BLaER1 (cell line): ENCODE results near the gene RPL11.

ENCODE experiments used
- H3K27ac ChIP-seq: shearing (Covaris generic); formaldehyde crosslinking; 2 replicates; pipeline ENCODE4 v1.8.1; 2022
- H3K27me3 ChIP-seq: shearing (Covaris generic); formaldehyde crosslinking; 2 replicates; pipeline ENCODE4 v1.8.1; 2022
- H3K36me3 ChIP-seq: shearing (Covaris generic); formaldehyde crosslinking; 2 replicates; pipeline ENCODE4 v1.8.1; 2022
- H3K4me1 ChIP-seq: shearing (Covaris generic); formaldehyde crosslinking; 2 replicates; pipeline ENCODE4 v1.8.1; 2022
- H3K4me2 ChIP-seq: shearing (Covaris generic); formaldehyde crosslinking; 2 replicates; pipeline ENCODE4 v1.8.1; 2022
- H3K4me3 ChIP-seq: shearing (Covaris generic); formaldehyde crosslinking; 2 replicates; pipeline ENCODE4 v1.8.1; 2022
- H3K9ac ChIP-seq: shearing (Covaris generic); formaldehyde crosslinking; 2 replicates; pipeline ENCODE4 v1.8.1; 2022
- H3K9me3 ChIP-seq: shearing (Covaris generic); formaldehyde crosslinking; 2 replicates; pipeline ENCODE4 v1.8.1; 2022
- H4K20me1 ChIP-seq: shearing (Covaris generic); formaldehyde crosslinking; 2 replicates; pipeline ENCODE4 v1.8.1; 2022
- Cebpa-rat ChIP-seq: shearing (Covaris generic); IDR thresholded peaks from 2 replicates; pipeline ENCODE4 v1.8.1; 2022

The RPL11 gene

DNA sequence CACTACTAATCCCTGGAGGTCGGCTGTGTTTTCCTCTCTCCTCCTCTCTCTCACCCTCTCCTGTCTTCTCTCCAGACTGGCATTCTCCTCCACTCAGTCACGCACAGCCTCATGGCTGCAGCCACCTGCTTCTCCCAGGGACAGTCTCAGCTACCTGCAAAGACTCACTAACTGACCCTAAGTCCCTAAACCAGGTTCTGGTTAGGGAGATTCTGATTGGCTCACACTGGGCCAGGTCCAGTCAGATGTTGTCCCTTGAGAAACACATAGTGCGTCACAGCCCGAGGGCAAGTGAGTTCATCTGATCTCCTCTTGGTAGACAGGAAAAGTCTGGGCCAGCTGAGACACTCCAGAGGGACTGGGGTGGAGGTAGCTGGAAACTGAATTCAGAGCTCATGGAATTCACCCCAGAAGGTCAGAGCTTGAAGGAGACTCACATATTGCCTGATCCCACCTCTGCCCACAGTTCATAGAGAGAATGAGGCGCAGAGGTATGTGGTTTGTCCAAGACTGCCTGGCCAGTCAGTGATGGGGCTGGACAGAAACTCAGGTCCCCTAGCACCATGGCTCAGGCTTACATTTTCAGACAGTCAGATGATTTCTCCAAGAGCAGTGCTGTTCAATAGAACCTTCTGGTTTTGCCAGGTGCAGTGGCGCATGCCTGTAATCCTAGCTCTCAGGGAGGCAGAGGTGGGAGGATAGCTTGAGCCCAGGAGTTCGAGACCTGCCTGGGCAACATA is 40.4 kb upstream of the RPL11 start:
- no peak overlapping the region for H3K9ac ChIP-seq
- no peak for TF ChIP-seq Cebpa-rat
- H3K27ac ChIP-seq, result no peak overlapping the region
- no peak overlapping the region for H3K4me2 ChIP-seq
- H4K20me1 ChIP-seq, result no peaks in the 10 kb centered on the region
- H3K9me3 ChIP-seq, result no peaks in the 10 kb centered on the region
- no peak overlapping the region for H3K4me3 ChIP-seq
- H3K27me3 ChIP-seq, result no peaks in the 10 kb centered on the region
- H3K4me1 ChIP-seq, result peaks cover 18% of the 10 kb centered on the region
- no peaks in the 10 kb centered on the region for H3K36me3 ChIP-seq

DNA sequence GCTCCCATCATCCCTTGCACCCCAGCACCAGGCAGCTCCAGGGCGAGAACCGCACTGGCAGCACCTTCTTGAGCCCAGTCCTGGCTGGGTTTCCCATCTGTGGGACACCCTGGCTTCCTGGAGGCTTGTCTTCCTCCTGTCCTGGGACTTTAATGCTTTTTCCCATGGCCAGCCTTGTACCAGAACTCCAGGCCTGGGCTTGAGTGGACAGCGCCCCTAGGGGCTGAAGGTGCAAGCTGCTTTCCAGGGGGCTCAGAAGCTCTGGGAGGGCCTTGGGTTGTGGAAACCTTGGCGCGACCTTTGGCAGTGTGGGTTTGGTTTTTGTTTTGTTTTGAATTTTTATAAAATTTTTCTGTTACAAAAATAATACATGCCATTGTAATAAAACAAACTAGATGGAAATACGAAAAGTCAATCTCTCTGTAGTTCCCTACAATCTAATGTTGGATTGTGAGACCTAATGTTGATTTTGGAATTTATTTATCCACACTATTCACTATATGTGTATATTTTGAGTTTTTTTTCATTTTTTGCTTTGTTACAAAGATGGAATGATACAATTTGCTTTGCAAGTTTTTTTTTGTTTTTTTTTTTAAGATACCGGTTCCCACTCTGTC is 33.8 kb upstream of the RPL11 start:
- Histone ChIP-seq H3K9ac (no peak overlapping the region), H3K36me3 (no peaks in the 10 kb centered on the region), H3K4me1 (no peaks in the 10 kb centered on the region), H3K27me3 (no peaks in the 10 kb centered on the region), H3K9me3 (no peaks in the 10 kb centered on the region), H3K27ac (no peak overlapping the region), H3K4me3 (no peak overlapping the region), H4K20me1 (no peaks in the 10 kb centered on the region), H3K4me2 (no peak overlapping the region)
- no peak for TF ChIP-seq Cebpa-rat

DNA sequence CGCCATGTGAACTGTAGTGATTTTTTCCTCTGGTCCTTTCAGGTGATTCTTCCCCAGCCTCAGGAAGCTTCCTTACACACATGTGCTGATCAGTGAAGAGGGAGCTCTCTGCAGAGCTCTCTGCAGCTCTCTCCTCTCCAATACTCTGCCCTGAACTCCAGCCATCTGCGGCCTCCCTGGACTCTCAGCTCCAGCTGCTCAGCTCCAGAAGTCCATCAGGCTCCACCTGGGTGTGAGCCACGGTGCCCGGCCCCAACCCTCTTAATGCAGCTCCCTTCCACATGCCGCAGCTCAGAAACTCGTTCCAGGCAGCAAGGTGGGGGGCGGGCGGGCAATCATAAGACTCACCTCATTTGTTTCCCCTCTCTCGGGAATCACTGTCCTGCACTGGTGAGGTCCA is 30.9 kb upstream of the RPL11 start:
- Histone ChIP-seq H3K9ac (no peak overlapping the region), H3K9me3 (no peaks in the 10 kb centered on the region), H3K4me2 (no peak overlapping the region), H3K4me1 (0 out of 2 replicates have a peak, but pooled peaks cover 4% of the 10 kb centered on the region), H3K36me3 (no peaks in the 10 kb centered on the region), H3K27me3 (no peaks in the 10 kb centered on the region), H4K20me1 (no peaks in the 10 kb centered on the region), H3K27ac (no peak overlapping the region), H3K4me3 (no peak overlapping the region)
- no peak for TF ChIP-seq Cebpa-rat

GRCh38 chr1:23661887-23662286 is 29.7 kb upstream of the RPL11 start:
- no peak for TF ChIP-seq Cebpa-rat

GRCh38 chr1:23664837-23665795 is 26.5 kb upstream of the RPL11 start:
- H3K27ac ChIP-seq, result no peak overlapping the region
- no peak overlapping the region for H3K9ac ChIP-seq
- no peak for TF ChIP-seq Cebpa-rat
- H3K9me3 ChIP-seq, result no peaks in the 10 kb centered on the region
- H4K20me1 ChIP-seq, result no peaks in the 10 kb centered on the region
- H3K4me1 ChIP-seq, result 0 out of 2 replicates have a peak, but pooled peaks cover 4% of the 10 kb centered on the region
- no peak overlapping the region for H3K4me3 ChIP-seq
- no peaks in the 10 kb centered on the region for H3K27me3 ChIP-seq
- no peaks in the 10 kb centered on the region for H3K36me3 ChIP-seq
- H3K4me2 ChIP-seq, result no peak overlapping the region

More at GRCh38 chr1:23661887-23662286, 29.7 kb upstream of the RPL11 start:
- H3K36me3 ChIP-seq, result no peaks in the 10 kb centered on the region
- H3K4me1 ChIP-seq, result 0 out of 2 replicates have a peak, but pooled peaks cover 4% of the 10 kb centered on the region
- H3K27me3 ChIP-seq, result no peaks in the 10 kb centered on the region
- no peak overlapping the region for H3K9ac ChIP-seq
- H3K27ac ChIP-seq, result no peak overlapping the region
- H3K9me3 ChIP-seq, result no peaks in the 10 kb centered on the region
- no peaks in the 10 kb centered on the region for H4K20me1 ChIP-seq
- H3K4me3 ChIP-seq, result no peak overlapping the region
- H3K4me2 ChIP-seq, result no peak overlapping the region

- Histone ChIP-seq H3K9ac (no peak overlapping the region), H3K27me3 (no peaks in the 10 kb centered on the region), H3K4me1 (0 out of 2 replicates have a peak, but pooled peaks cover 4% of the 10 kb centered on the region), H3K36me3 (no peaks in the 10 kb centered on the region), H3K4me2 (no peak overlapping the region), H3K4me3 (no peak overlapping the region), H3K9me3 (no peaks in the 10 kb centered on the region), H4K20me1 (no peaks in the 10 kb centered on the region), H3K27ac (no peak overlapping the region)
- no peak for TF ChIP-seq Cebpa-rat
Observed at GRCh38 chr1:23667411-23667810, 24.2 kb upstream of the RPL11 start.

GRCh38 chr1:23670709-23671108 is 20.9 kb upstream of the RPL11 start:
- no peak overlapping the region for H3K9ac ChIP-seq
- H3K36me3 ChIP-seq, result no peaks in the 10 kb centered on the region
- H3K4me2 ChIP-seq, result no peak overlapping the region
- no peak overlapping the region for H3K4me3 ChIP-seq
- H3K27ac ChIP-seq, result no peak overlapping the region
- no peak for TF ChIP-seq Cebpa-rat
- H3K27me3 ChIP-seq, result no peaks in the 10 kb centered on the region
- H3K9me3 ChIP-seq, result no peaks in the 10 kb centered on the region
- no peaks in the 10 kb centered on the region for H4K20me1 ChIP-seq
- H3K4me1 ChIP-seq, result no peaks in the 10 kb centered on the region

DNA sequence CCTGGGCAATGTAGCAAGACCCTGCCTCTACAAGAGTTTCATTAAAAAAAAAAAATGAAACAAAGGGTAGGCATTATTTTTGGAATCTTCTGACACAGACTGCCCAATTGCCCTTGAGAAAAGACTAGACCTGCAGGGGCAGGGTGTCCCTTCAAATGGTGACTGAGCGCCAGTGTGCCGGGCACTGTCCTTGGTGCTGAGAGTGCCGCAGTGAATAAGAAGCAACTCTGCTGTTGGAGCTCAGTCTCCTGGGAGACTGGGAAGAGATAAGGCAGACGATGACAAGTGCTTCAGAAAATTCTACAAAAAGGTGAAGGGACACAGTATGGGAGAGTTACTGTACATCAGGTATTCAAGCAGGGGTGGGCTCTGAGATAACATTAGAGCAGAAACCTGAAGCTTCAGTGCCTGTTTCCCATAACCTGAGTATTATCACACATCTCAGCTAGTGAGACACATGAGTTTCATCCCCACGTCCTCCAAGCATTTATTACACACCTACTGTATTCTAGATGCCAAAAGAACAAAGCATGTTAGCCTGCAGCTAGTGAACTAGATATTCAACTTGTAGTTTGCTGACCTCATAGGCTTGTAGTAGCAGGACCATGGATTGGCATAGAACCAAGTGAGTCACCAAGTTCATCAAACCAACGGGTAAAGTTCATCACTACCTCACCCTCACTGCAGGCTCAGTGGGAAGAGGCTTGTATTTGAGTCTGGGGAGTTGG is 18.4 kb upstream of the RPL11 start:
- H3K36me3 ChIP-seq, result no peaks in the 10 kb centered on the region
- no peak overlapping the region for H3K4me3 ChIP-seq
- no peaks in the 10 kb centered on the region for H3K4me1 ChIP-seq
- H3K27ac ChIP-seq, result no peak overlapping the region
- no peaks in the 10 kb centered on the region for H3K9me3 ChIP-seq
- TF ChIP-seq Cebpa-rat, result no peak
- H4K20me1 ChIP-seq, result no peaks in the 10 kb centered on the region
- H3K9ac ChIP-seq, result no peak overlapping the region
- no peaks in the 10 kb centered on the region for H3K27me3 ChIP-seq
- H3K4me2 ChIP-seq, result no peak overlapping the region

DNA sequence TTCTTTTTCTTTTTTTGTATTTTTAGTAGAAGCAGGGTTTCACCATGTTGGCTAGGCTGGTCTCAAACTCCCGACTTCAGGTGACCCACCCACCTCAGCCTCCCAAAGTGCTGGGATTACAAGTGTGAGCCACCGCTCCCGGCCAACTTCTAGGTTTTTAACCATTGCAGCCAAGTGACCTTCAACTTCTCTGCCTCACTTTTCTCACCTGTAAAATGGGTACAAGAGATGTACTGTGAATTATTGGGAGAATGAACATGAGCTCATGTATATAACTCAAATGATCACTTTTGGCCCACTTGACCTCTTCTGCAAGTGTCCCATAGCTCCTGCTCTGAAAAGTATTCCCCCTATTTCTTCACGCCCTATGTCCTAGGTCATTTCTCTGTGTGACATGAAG is 11.8 kb upstream of the RPL11 start:
- H3K9ac ChIP-seq, result no peak overlapping the region
- H3K36me3 ChIP-seq, result no peaks in the 10 kb centered on the region
- H3K27ac ChIP-seq, result no peak overlapping the region
- H3K4me2 ChIP-seq, result no peak overlapping the region
- H3K9me3 ChIP-seq, result no peaks in the 10 kb centered on the region
- H3K4me3 ChIP-seq, result no peak overlapping the region
- no peaks in the 10 kb centered on the region for H4K20me1 ChIP-seq
- H3K4me1 ChIP-seq, result no peaks in the 10 kb centered on the region
- TF ChIP-seq Cebpa-rat, result no peak
- H3K27me3 ChIP-seq, result no peaks in the 10 kb centered on the region
